ENCODE results near the gene SEC14L3. TPM values are rescaled to one million over a fixed set of nuclear protein-coding genes. Genes with fewer than 3 reads are reported as not detected.

The SEC14L3 gene
- total and polyA plus RNA-seq, 2 of the 13 experiments (the other 11 are each of a cell fraction or from before 2014, with no cell fraction given) = not detected

DNA sequence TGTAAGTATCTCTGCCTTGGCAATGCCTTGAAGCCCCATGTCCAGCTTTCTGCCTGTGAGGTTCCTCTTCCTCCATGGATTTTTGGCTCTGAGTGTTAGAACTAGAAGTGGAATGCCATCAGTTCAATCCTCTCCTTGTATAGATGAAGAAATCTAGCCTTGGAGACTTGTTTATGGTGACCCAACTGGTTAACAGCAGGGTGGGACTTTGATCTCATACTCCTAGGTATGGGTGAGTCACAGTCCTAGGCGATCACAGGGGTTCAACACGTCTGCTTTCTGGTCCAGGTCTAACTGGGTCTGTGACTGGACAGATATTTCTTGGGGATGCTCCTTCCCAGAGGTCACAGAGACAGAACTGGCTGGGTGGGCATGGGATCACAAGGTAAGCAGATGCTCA, 55.4 kb downstream of the SEC14L3 start (continued):
- TF ChIP-seq, protein P1, sequence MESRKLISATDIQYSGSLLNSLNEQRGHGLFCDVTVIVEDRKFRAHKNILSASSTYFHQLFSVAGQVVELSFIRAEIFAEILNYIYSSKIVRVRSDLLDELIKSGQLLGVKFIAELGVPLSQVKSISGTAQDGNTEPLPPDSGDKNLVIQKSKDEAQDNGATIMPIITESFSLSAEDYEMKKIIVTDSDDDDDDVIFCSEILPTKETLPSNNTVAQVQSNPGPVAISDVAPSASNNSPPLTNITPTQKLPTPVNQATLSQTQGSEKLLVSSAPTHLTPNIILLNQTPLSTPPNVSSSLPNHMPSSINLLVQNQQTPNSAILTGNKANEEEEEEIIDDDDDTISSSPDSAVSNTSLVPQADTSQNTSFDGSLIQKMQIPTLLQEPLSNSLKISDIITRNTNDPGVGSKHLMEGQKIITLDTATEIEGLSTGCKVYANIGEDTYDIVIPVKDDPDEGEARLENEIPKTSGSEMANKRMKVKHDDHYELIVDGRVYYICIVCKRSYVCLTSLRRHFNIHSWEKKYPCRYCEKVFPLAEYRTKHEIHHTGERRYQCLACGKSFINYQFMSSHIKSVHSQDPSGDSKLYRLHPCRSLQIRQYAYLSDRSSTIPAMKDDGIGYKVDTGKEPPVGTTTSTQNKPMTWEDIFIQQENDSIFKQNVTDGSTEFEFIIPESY (CRISPR knock-in tag; IDR thresholded peaks at IDR 0.05) = no peak
- TF ChIP-seq, protein P2, sequence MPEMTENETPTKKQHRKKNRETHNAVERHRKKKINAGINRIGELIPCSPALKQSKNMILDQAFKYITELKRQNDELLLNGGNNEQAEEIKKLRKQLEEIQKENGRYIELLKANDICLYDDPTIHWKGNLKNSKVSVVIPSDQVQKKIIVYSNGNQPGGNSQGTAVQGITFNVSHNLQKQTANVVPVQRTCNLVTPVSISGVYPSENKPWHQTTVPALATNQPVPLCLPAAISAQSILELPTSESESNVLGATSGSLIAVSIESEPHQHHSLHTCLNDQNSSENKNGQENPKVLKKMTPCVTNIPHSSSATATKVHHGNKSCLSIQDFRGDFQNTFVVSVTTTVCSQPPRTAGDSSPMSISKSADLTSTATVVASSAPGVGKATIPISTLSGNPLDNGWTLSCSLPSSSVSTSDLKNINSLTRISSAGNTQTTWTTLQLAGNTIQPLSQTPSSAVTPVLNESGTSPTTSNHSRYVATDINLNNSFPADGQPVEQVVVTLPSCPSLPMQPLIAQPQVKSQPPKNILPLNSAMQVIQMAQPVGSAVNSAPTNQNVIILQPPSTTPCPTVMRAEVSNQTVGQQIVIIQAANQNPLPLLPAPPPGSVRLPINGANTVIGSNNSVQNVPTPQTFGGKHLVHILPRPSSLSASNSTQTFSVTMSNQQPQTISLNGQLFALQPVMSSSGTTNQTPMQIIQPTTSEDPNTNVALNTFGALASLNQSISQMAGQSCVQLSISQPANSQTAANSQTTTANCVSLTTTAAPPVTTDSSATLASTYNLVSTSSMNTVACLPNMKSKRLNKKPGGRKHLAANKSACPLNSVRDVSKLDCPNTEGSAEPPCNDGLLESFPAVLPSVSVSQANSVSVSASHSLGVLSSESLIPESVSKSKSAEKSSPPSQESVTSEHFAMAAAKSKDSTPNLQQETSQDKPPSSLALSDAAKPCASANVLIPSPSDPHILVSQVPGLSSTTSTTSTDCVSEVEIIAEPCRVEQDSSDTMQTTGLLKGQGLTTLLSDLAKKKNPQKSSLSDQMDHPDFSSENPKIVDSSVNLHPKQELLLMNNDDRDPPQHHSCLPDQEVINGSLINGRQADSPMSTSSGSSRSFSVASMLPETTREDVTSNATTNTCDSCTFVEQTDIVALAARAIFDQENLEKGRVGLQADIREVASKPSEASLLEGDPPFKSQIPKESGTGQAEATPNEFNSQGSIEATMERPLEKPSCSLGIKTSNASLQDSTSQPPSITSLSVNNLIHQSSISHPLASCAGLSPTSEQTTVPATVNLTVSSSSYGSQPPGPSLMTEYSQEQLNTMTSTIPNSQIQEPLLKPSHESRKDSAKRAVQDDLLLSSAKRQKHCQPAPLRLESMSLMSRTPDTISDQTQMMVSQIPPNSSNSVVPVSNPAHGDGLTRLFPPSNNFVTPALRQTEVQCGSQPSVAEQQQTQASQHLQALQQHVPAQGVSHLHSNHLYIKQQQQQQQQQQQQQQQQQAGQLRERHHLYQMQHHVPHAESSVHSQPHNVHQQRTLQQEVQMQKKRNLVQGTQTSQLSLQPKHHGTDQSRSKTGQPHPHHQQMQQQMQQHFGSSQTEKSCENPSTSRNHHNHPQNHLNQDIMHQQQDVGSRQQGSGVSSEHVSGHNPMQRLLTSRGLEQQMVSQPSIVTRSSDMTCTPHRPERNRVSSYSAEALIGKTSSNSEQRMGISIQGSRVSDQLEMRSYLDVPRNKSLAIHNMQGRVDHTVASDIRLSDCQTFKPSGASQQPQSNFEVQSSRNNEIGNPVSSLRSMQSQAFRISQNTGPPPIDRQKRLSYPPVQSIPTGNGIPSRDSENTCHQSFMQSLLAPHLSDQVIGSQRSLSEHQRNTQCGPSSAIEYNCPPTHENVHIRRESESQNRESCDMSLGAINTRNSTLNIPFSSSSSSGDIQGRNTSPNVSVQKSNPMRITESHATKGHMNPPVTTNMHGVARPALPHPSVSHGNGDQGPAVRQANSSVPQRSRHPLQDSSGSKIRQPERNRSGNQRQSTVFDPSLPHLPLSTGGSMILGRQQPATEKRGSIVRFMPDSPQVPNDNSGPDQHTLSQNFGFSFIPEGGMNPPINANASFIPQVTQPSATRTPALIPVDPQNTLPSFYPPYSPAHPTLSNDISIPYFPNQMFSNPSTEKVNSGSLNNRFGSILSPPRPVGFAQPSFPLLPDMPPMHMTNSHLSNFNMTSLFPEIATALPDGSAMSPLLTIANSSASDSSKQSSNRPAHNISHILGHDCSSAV (CRISPR knock-in tag; IDR thresholded peaks at IDR 0.05; ENCODE audit: borderline replicate concordance) = no peak
- TF ChIP-seq ZNF670 (CRISPR knock-in tag; IDR thresholded peaks at IDR 0.05; ENCODE audit: borderline replicate concordance) (no peak), ZNF614 (CRISPR knock-in tag; IDR thresholded peaks at IDR 0.05; ENCODE audit: borderline replicate concordance) (no peak), SMAD9 (CRISPR knock-in tag; IDR thresholded peaks at IDR 0.05) (no peak), ZFAT (CRISPR knock-in tag; conservative IDR thresholded peaks at IDR 0.05) (no peak), GATAD2A (CRISPR knock-in tag; IDR thresholded peaks at IDR 0.05) (peak; percentile 50; the same call in 1 of the 2 replicates), ZBTB7A (CRISPR knock-in tag; IDR thresholded peaks at IDR 0.05) (no peak), NFE2L1 (CRISPR knock-in tag; IDR thresholded peaks at IDR 0.05; ENCODE audit: borderline replicate concordance) (no peak), TCF12 (IDR thresholded peaks at IDR 0.05) (no peak), TCF12 (CRISPR knock-in tag; IDR thresholded peaks at IDR 0.05) (no peak), ZNF552 (CRISPR knock-in tag; IDR thresholded peaks at IDR 0.05; ENCODE audit: borderline replicate concordance) (no peak), ZNF547 (CRISPR knock-in tag; IDR thresholded peaks at IDR 0.05) (no peak), NFKB2 (CRISPR knock-in tag; IDR thresholded peaks at IDR 0.05; ENCODE audit: borderline replicate concordance) (no peak)
- TF ChIP-seq, protein P3, sequence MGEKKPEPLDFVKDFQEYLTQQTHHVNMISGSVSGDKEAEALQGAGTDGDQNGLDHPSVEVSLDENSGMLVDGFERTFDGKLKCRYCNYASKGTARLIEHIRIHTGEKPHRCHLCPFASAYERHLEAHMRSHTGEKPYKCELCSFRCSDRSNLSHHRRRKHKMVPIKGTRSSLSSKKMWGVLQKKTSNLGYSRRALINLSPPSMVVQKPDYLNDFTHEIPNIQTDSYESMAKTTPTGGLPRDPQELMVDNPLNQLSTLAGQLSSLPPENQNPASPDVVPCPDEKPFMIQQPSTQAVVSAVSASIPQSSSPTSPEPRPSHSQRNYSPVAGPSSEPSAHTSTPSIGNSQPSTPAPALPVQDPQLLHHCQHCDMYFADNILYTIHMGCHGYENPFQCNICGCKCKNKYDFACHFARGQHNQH (CRISPR knock-in tag; IDR thresholded peaks at IDR 0.05) = no peak
- TF ChIP-seq, protein P4, sequence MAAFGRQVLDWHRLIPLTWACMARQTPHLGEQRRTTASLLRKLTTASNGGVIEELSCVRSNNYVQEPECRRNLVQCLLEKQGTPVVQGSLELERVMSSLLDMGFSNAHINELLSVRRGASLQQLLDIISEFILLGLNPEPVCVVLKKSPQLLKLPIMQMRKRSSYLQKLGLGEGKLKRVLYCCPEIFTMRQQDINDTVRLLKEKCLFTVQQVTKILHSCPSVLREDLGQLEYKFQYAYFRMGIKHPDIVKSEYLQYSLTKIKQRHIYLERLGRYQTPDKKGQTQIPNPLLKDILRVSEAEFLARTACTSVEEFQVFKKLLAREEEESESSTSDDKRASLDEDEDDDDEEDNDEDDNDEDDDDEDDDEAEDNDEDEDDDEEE (CRISPR knock-in tag; IDR thresholded peaks at IDR 0.05) = no peak

All from HepG2 (cell line).